NCI-H748 (cell line): Measurements from ENCODE around the gene MRPL46.
"Not testable (repeated sequence)": the region's sequence is repeated elsewhere in the genome, so short reads cannot be mapped to it uniquely, and the experiment has no call there.

Experiments used
- DNase-seq: peaks from one replicate; lab custom pipeline; 2025; ENCODE audit not compliant: unreplicated experiment; lab: John Stamatoyannopoulos, UW

MRPL46 gene

GRCh38 chr15:88447206-88447605 lies 20.0 kb downstream of the MRPL46 start:
- no peak for DNase-seq

- no peak for DNase-seq
Observed at GRCh38 chr15:88441076-88441730, 26.0 kb downstream of the MRPL46 start.

- DNase-seq = no peak
Observed at GRCh38 chr15:88440021-88440420, 27.2 kb downstream of the MRPL46 start.

GRCh38 chr15:88438181-88438580 lies 29.0 kb downstream of the MRPL46 start:
- DNase-seq = no peak

GRCh38 chr15:88434106-88434505 lies 33.1 kb downstream of the MRPL46 start:
- DNase-seq = not testable (repeated sequence)

GRCh38 chr15:88433046-88433685 lies 34.0 kb downstream of the MRPL46 start:
- DNase-seq = no peak

- DNase-seq = no peak
Observed at GRCh38 chr15:88431441-88431840, 35.7 kb downstream of the MRPL46 start.

GRCh38 chr15:88430051-88430450 lies 37.1 kb downstream of the MRPL46 start:
- DNase-seq = no peak

- DNase-seq = no peak
Observed at GRCh38 chr15:88428805-88429605, 38.2 kb downstream of the MRPL46 start.

GRCh38 chr15:88428053-88428452 lies 39.1 kb downstream of the MRPL46 start:
- no peak for DNase-seq

GRCh38 chr15:88426304-88426703 lies 40.9 kb downstream of the MRPL46 start:
- DNase-seq = no peak

- DNase-seq = no peak
Observed at GRCh38 chr15:88423331-88423730, 43.9 kb downstream of the MRPL46 start.

- no peak for DNase-seq
Observed at GRCh38 chr15:88419830-88420229, 47.4 kb downstream of the MRPL46 start.
